ENCODE measurements around the gene HEBP2. TPM values are rescaled to one million over a fixed set of nuclear protein-coding genes. Genes with fewer than 3 reads are reported as not detected.

Gene HEBP2
- total and polyA plus RNA-seq, 2 of the 4 experiments (the other 2 are of a cell fraction) = 3.9 to 6.1 TPM

DNA sequence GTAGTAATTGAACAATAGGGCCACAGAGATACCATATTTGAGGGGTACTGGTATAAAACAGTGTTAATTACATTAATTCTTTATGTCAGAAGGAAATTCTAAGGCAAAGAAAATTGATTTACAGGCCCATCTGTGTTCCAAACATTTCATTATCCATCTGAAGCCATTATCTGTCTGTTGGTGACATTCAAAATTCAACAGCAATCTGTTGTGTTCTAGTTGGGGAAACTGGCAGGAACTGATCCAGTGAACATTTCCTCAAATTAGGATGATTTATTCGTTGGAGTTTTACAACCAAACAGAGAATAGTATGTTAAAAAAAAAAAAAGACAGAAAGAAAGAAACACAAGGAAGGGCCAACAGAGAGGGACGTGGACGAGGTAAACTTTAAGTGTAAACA, 30.1 kb downstream of the HEBP2 start:
- Histone ChIP-seq H2BK120ac (ENCODE audit: low read depth, low read length) (no peak overlapping the region), H3K56ac (ENCODE audit: extremely low read depth, insufficient read depth, low read length) (no peak overlapping the region), H2AFZ (replicated peaks; ENCODE audit: low read length, poor library complexity) (no peak overlapping the region), H4K5ac (ENCODE audit: low read depth, low read length) (no peak overlapping the region), H3K23ac (ENCODE audit: low read depth, low read length) (no peak overlapping the region), H4K20me1 (ENCODE audit: insufficient read depth, low read length) (no peaks in the 10 kb centered on the region), H2AK5ac (ENCODE audit: low read depth, low read length) (no peak overlapping the region), H2BK20ac (ENCODE audit: low read depth, low read length) (no peak overlapping the region), H2BK5ac (ENCODE audit: low read depth, low read length, poor library complexity, severe bottlenecking) (no peak overlapping the region), H4K8ac (ENCODE audit: low read depth in 2 of 2, low read length in 2 of 2) (no peak overlapping the region), H4K91ac (ENCODE audit: insufficient read depth, low read depth, low read length) (no peak overlapping the region), H3K4me1 (ENCODE audit: control insufficient read depth, insufficient read depth, low read length) (peaks cover 6% of the 10 kb centered on the region; the same call in 1 of the 2 replicates), H3K4ac (ENCODE audit: low read depth, low read length) (no peak overlapping the region), H3K36me3 (ENCODE audit: control insufficient read depth, insufficient read depth, low read length) (peaks cover 11% of the 10 kb centered on the region), H3K4me3 (ENCODE audit: insufficient read depth, low read depth, low read length) (no peak overlapping the region), H3K4me2 (ENCODE audit: low read depth, low read length) (no peak overlapping the region), H3K27ac (ENCODE audit: insufficient read depth, low read length) (no peak overlapping the region), H2BK15ac (ENCODE audit: low read depth, low read length) (no peak overlapping the region), H3K79me1 (ENCODE audit: low read depth in 1 of 2, low read length in 2 of 2) (no peaks in the 10 kb centered on the region), H2AK9ac (replicated peaks; ENCODE audit: low read depth, low read length, poor library complexity) (no peak overlapping the region), H3K14ac (replicated peaks; ENCODE audit: low read depth, low read length) (no peak overlapping the region), H3K9me3 (ENCODE audit: control insufficient read depth, insufficient read depth, low read length) (no peaks in the 10 kb centered on the region), H3K18ac (ENCODE audit: low read depth, low read length) (no peak overlapping the region), H3K9ac (ENCODE audit: low read depth, low read length) (no peak overlapping the region), H3K27me3 (ENCODE audit: control insufficient read depth, insufficient read depth, low read length) (no peaks in the 10 kb centered on the region), H3K9me1 (ENCODE audit: insufficient read depth, low read length) (peaks cover 6% of the 10 kb centered on the region)
- intact Hi-C loops (cut with micrococcal nuclease) (no loop called here), dilution Hi-C loops (cut with HindIII; ENCODE audit: low sequenced_read_pairs, unreplicated experiment) (no loop called here), in situ Hi-C loops (cut with MboI; ENCODE audit: low sequenced_read_pairs) (loop anchor here (5.0 kb wide), 3 partner anchors 78 to 328 kb away; no protein-coding TSS in a partner anchor)
- TF ChIP-seq MXI1 (IDR thresholded peaks at IDR 0.05; ENCODE audit: borderline replicate concordance, low read depth, low read length) = no peak
- TF ChIP-seq, protein P1, sequence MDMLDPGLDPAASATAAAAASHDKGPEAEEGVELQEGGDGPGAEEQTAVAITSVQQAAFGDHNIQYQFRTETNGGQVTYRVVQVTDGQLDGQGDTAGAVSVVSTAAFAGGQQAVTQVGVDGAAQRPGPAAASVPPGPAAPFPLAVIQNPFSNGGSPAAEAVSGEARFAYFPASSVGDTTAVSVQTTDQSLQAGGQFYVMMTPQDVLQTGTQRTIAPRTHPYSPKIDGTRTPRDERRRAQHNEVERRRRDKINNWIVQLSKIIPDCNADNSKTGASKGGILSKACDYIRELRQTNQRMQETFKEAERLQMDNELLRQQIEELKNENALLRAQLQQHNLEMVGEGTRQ (IDR thresholded peaks at IDR 0.05; ENCODE audit: low read depth, low read length) = no peak
- TF ChIP-seq RCOR1 (IDR thresholded peaks at IDR 0.05; ENCODE audit: insufficient replicate concordance, low read length) = no peak
- TF ChIP-seq, protein P2, sequence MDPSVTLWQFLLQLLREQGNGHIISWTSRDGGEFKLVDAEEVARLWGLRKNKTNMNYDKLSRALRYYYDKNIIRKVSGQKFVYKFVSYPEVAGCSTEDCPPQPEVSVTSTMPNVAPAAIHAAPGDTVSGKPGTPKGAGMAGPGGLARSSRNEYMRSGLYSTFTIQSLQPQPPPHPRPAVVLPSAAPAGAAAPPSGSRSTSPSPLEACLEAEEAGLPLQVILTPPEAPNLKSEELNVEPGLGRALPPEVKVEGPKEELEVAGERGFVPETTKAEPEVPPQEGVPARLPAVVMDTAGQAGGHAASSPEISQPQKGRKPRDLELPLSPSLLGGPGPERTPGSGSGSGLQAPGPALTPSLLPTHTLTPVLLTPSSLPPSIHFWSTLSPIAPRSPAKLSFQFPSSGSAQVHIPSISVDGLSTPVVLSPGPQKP (IDR thresholded peaks at IDR 0.05; ENCODE audit: borderline replicate concordance, low read depth, low read length) = no peak
- no peak for TF ChIP-seq MAFK (IDR thresholded peaks at IDR 0.05; ENCODE audit: low read depth, low read length)
- no peak for TF ChIP-seq BHLHE40 (IDR thresholded peaks at IDR 0.05; ENCODE audit: low read depth, low read length)
- no peak for TF ChIP-seq MAZ (IDR thresholded peaks at IDR 0.05; ENCODE audit: borderline replicate concordance, low read depth, low read length)
- TF ChIP-seq CEBPB (IDR thresholded peaks at IDR 0.05; ENCODE audit: low read depth, low read length) = no peak
- ChIA-PET CTCF (no interaction called here), POLR2A (ENCODE audit: unreplicated experiment) (no interaction called here)
- DNase-seq = no peak
- BruUV-seq (replicated peaks) = no TSS peak
- no peak for ATAC-seq (ENCODE audit: low read depth)
- WGBS, 2 experiments (ENCODE audit: extremely low coverage in 2 of 2, insufficient read length in 1 of 2) = no CpG with 5 or more reads among the region's 3 CpGs
